NCI-H748 (cell line): ENCODE measurements around the gene PSMG2.

Experiments
- DNase-seq: peaks from one replicate; lab custom pipeline; 2025; ENCODE audit not compliant: unreplicated experiment; lab: John Stamatoyannopoulos, UW

Gene PSMG2, protein sequence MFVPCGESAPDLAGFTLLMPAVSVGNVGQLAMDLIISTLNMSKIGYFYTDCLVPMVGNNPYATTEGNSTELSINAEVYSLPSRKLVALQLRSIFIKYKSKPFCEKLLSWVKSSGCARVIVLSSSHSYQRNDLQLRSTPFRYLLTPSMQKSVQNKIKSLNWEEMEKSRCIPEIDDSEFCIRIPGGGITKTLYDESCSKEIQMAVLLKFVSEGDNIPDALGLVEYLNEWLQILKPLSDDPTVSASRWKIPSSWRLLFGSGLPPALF

DNA sequence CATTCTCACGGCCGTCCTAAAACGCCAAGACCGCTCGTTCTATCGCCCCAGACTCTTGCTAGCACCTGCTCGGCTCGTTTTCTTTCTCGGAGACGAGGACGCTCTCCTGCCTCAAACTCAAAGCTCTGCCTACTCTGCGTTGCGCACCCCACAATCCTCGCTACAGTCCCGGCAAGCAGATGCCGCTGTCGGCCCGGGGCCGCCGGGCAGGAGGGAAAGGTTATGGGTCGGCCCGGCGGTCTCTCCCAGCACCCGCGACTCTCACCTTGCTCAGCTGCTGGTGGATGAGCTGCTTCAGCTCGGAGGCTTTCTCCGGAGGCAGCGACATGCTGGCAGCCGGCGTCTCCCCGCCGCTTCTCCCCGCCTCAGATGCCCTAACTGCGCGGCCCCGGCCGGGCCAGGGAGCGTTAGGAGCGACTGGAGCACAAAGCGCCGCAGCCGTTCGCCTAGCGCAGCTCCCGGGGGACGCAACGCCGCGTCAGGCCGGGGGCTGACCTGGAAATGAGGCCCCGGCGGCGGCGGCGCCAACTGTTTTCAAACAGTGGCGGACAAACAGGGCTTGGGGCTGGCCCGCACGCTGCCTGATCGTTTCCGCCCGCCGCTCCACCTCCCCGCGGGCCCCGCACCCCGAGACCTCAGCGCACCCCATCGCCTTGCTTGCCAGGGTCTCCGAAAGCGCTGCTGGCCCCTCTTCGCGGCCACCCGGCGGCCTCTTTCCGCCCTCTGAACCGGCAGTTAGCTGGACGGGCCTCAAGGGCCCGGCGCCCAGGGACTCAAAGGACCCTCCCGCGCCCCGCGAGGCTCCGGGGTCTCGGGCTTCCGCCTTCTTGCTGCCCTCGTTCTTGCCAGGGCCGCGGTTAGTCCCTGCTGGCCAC, at the start of gene PSMG2, which contains the start of gene CEP76:
PSMG2 (plus strand) TSS at position 822 of the 875 bp plus-strand sequence. CDS start 66 bp downstream, outside the sequence.
CEP76 (minus strand) TSS at position 503 of the 875 bp plus-strand sequence; CDS start at position 328, 175 bp downstream.
- peak; percentile 91 for DNase-seq

DNA sequence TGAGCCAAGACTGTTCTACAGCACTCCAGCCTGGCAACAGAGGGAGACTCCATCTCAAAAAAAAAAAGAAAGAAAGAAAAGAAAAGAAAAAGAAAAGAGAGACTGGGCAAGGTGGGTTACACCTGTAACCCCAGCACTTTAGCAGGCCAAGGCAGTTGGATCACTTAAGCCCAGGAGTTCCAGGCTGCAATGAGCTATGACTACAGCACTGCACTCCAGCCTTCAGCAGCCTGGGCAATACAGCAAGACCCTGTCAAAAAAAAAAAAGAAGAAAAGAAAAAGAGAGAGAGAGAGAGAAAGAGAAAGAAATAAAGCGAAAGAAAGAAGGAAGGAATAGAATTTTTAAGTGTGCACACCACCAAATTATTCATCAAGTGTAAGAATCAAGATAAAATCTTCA, 47.9 kb upstream of the PSMG2 start:
- no peak for DNase-seq

DNA sequence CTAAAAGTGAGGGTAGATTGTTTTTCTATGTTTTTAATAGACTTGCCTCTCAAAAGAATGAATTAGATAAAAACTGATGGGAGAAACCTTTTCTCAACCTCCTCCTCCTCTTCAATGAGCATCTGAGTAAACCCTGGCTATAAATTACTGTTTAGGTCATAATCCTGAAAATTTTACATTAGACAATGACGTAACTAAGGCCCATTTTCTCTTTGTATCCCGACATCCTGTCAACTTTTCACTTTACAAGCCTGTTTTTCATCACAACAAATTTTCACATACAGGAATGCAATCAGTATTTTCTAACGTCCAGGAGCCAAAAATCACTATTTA, 46.3 kb upstream of the PSMG2 start:
- DNase-seq: peak; percentile 33

GRCh38 chr18:12656938-12657683, 45.7 kb upstream of the PSMG2 start:
- peak; percentile 76 for DNase-seq

GRCh38 chr18:12657684-12658425, 45.0 kb upstream of the PSMG2 start, which contains the start of gene SPIRE1:
Gene SPIRE1, minus strand, starts transcription at chr18:12658107. Its CDS starts 241 bp downstream, at chr18:12657866.
- DNase-seq: peak; percentile 88

DNA sequence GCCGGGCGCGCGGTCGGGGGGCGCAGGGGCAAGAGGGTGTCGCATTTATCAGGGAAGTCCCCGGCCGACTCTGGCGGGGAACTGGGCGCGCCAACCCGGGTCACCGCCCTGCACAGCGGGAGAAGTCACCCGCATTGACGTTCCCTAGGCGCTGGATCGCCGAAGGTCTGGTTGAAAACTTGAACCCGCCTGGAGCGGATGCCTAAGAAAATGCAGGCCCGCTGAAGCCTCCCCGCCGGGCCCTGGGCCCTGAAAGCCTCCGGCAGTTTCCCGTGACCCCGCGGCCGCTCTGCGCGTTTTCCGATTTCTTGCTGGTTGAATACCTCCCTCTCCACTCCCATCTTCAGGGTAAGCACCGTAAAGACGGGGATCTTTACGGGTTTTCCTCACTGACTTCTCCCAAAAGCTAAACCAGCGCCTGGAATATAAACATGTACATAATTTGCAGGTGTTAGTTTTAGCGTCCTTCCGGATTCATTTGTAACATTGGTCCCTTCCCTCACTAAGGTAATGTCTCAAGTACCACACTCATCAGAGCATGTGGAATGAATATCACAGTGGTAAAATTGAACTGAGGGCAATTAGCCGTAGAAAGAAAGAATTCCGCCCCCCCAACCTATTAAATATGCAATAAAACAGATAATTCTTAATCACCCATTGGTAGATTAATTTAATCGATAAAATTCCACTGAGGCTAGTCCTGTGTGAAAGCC, 44.3 kb upstream of the PSMG2 start:
- peak; percentile 78 for DNase-seq

- peak; percentile 66 for DNase-seq
Observed at GRCh38 chr18:12659904-12660605, 42.8 kb upstream of the PSMG2 start.

- DNase-seq: no peak
Observed at GRCh38 chr18:12668041-12668440, 34.8 kb upstream of the PSMG2 start.

DNA sequence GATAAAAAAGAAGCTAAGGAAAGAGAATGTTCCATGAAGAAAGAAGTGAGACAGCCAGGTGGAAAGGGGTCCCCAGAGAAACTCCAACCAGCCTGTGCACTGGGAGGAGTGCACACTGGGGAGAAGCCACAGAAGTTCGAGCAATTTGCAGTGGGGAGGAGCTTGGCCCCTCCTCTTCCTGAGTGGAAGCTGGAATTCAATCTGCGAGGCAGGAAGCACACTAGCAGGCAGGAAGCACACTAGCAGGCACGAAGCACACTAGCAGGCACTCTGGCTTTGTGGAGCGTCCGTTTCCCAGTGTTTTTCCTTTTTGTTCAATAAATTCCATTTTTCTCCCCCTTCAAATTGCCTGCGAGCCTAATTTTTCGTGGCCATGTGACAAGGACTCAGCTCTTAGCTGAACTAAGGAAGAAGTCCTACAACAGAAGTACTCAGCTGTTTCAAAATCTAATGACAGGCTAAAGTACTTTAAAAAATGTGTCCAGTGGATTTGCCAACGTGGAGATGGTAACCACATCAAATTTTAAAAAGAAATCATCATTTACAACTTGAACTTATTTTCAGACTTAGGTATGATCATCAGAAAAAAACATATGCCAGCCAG, 23.6 kb upstream of the PSMG2 start:
- no peak for DNase-seq

- DNase-seq: peak; percentile 23
Observed at GRCh38 chr18:12686100-12686499, 16.7 kb upstream of the PSMG2 start.

GRCh38 chr18:12689256-12689850, 13.5 kb upstream of the PSMG2 start:
- DNase-seq: no peak

- no peak for DNase-seq
Observed at GRCh38 chr18:12692206-12692605, 10.6 kb upstream of the PSMG2 start.

DNA sequence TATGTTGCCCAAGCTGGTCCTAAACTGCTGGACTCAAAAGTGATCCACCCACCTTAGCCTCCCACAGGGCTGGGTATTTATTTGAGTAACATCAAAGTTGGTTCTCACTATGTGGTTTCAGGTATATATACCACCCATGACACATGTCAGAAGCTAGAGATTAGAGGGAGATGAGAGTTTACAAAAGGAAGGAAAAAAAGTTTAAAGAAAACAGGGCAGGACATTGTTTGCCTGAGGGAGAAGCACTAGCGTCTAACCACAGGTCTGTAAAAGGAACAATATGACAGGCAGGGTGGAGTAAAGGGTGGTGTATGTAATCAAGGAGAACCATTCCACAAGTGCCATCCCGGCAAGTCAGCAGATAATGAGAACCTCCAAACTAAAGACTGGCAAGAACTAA, 8.8 kb upstream of the PSMG2 start:
- DNase-seq: no peak

- DNase-seq: peak; percentile 30
Observed at GRCh38 chr18:12699747-12700146, 3.1 kb upstream of the PSMG2 start.

- DNase-seq: no peak
Observed at GRCh38 chr18:12701161-12701560, 1.7 kb upstream of the PSMG2 start.

- DNase-seq: no peak
Observed at GRCh38 chr18:12703096-12703567, 290 bp downstream of the PSMG2 start.

DNA sequence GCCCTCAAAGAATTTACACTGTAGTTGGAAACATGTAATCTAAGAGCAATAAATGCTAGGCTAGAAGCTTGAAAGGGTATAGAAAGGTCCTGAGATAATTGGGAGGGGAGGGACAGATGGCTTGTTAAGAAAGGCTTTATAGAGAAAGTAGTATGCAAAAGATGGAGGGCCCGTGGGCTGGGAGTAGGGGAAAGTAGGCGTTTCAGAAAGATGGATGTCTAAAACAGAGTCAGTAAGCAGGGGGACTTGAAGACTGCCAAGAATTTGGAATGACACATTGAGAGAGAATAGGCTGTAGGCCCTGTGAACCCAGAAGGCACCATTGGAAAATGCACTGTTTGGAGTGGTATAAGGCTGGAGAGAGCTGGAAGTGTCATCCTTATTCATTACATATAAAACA, 822 bp downstream of the PSMG2 start:
- DNase-seq: peak; percentile 42

- DNase-seq: no peak
Observed at GRCh38 chr18:12711446-12711845, 8.6 kb downstream of the PSMG2 start.
